Testis (tissue), 3 donors: ENCODE results near the gene WASF2. TPM values are rescaled to one million over a fixed set of nuclear protein-coding genes. Genes with fewer than 3 reads are reported as not detected.
"Not testable (repeated sequence)": the region's sequence is repeated elsewhere in the genome, so short reads cannot be mapped to it uniquely, and the experiment has no call there.

Experiments used
- DNase-seq: peaks from one replicate; pipeline ENCODE4 v3.0.0-alpha.2; 2019
- H3K27ac ChIP-seq, 2 donors: fragments of 200-600 bp; sonication (generic); one replicate each; pipeline ENCODE4 v1.5.1; 2019
- H3K27me3 ChIP-seq: fragments of 200-600 bp; sonication (generic); one replicate; pipeline ENCODE4 v1.5.1; 2019
- H3K36me3 ChIP-seq: fragments of 200-600 bp; sonication (generic); one replicate; pipeline ENCODE4 v1.5.1; 2017; ENCODE audit warnings: low read depth; ENCODE audit errors: missing control alignments
- H3K4me1 ChIP-seq: fragments of 200-600 bp; sonication (generic); one replicate; pipeline ENCODE4 v1.5.1; 2019
- H3K4me3 ChIP-seq, 2 donors: fragments of 200-600 bp; sonication (generic); one replicate each; pipeline ENCODE4 v1.5.1; 2017 to 2019
- H3K9me3 ChIP-seq: fragments of 200-600 bp; sonication (generic); one replicate; pipeline ENCODE4 v1.5.1; 2017
- POLR2A ChIP-seq: fragments of 450-650 bp; IDR thresholded peaks from one replicate; pipeline ENCODE4 v1.6.1; 2017; ENCODE audit warnings: antibody characterized with exemption, mild to moderate bottlenecking, moderate library complexity
- WGBS, 2 donors: methylation state at CpG; one replicate each; pipeline ENCODE4 v1.1.5; 2018; 5-methylcytosine and 5-hydroxymethylcytosine counted together
- intact Hi-C: fragments of 100-400 bp; cut with DNase I; formaldehyde crosslinking; loops from one replicate; pipeline ENCODE4 v1.15.1; 2023; ENCODE audit warnings: low total_unique reads
- polyA plus RNA-seq: library from polyadenylated mRNA; stranded (reverse); fragments of 350-450 nt; fragmentation: Illumina TruSeq; extraction: RNeasy Lipid Tissue Mini Kit (QIAGEN cat#74804); gene quantifications from one replicate; pipeline ENCODE4 v1.2.3, GENCODE V29; 2014; ENCODE audit warnings: low read depth, low replicate concordance; ENCODE audit not compliant: insufficient read depth
- total RNA-seq, 2 donors: library from RNA; depleted of rRNA; stranded (reverse); fragments of >200 nt; gene quantifications; one replicate each; pipeline ENCODE4 v1.2.3, GENCODE V29; 2016
- TF ChIP-seq, protein P1 (sequence below), 3 experiments: fragments of 450-650 bp in 2 of 3; fragments of 200-600 bp in 1 of 3; sonication (generic) in 1 of 3; IDR thresholded peaks; one replicate each; pipeline ENCODE4 v1.5.1; 2016 to 2019; ENCODE audit warnings: antibody characterized with exemption in 3 of 3, mild to moderate bottlenecking in 2 of 3, moderate library complexity in 1 of 3

WASF2 gene
- total and polyA plus RNA-seq, 3 donors from 2014 or later, result 57.8 to 128 (median 58.0) TPM

GRCh38 chr1:27481994-27482620 lies 7.9 kb downstream of the WASF2 start:
- intact Hi-C loops, result no loop called here

DNA sequence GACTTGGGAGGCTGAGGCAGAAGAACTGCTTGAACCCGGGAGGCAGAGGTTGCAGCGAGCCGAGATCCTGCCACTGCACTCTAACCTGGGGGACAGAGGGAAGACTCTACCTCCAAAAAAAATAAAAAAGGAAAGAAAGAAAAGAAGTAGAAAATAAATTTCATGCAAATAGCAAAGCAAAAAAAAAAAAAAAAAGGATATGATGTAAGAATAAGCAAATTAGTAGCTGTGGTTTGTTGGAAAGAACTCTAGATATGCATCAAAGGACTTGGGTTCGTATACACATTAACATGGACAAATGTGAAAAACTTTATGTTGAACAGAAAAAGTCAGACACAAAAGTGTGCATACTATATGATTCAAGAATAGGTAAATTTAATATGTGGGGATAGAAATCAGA lies 11.9 kb downstream of the WASF2 start:
- intact Hi-C loops, result no loop called here

More at GRCh38 chr1:27481994-27482620, 7.9 kb downstream of the WASF2 start:
- 82 to 83% methylated on average over 2 of the region's 2 CpGs for WGBS, 2 donors
- Histone ChIP-seq H3K9me3 (no peaks in the 10 kb centered on the region), H3K27ac (no peak overlapping the region), H3K4me1 (peaks cover 4% of the 10 kb centered on the region), H3K27me3 (no peaks in the 10 kb centered on the region), H3K36me3 (no peaks in the 10 kb centered on the region), H3K4me3 (no peak overlapping the region)
- TF ChIP-seq POLR2A, result no peak
- TF ChIP-seq, protein P1, sequence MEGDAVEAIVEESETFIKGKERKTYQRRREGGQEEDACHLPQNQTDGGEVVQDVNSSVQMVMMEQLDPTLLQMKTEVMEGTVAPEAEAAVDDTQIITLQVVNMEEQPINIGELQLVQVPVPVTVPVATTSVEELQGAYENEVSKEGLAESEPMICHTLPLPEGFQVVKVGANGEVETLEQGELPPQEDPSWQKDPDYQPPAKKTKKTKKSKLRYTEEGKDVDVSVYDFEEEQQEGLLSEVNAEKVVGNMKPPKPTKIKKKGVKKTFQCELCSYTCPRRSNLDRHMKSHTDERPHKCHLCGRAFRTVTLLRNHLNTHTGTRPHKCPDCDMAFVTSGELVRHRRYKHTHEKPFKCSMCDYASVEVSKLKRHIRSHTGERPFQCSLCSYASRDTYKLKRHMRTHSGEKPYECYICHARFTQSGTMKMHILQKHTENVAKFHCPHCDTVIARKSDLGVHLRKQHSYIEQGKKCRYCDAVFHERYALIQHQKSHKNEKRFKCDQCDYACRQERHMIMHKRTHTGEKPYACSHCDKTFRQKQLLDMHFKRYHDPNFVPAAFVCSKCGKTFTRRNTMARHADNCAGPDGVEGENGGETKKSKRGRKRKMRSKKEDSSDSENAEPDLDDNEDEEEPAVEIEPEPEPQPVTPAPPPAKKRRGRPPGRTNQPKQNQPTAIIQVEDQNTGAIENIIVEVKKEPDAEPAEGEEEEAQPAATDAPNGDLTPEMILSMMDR (IDR thresholded peaks at IDR 0.05), result no peak
- DNase-seq, result no peak

GRCh38 chr1:27476237-27476636 lies 13.7 kb downstream of the WASF2 start:
- Histone ChIP-seq H3K4me1 (peaks cover 17% of the 10 kb centered on the region), H3K4me3 (no peak overlapping the region), H3K27me3 (no peaks in the 10 kb centered on the region), H3K9me3 (no peaks in the 10 kb centered on the region), H3K27ac (no peak overlapping the region), H3K36me3 (no peaks in the 10 kb centered on the region)
- WGBS, 2 donors, result 82 to 89% methylated on average over 2 of the region's 2 CpGs
- TF ChIP-seq, protein P1 (IDR thresholded peaks at IDR 0.05), result no peak
- TF ChIP-seq POLR2A, result no peak
- peak; percentile 4 for DNase-seq
- intact Hi-C loops, result no loop called here

More for the DNA sequence above, 11.9 kb downstream of the WASF2 start:
- H3K27me3 ChIP-seq, result no peaks in the 10 kb centered on the region
- H3K9me3 ChIP-seq, result no peaks in the 10 kb centered on the region
- TF ChIP-seq, protein P1 (IDR thresholded peaks at IDR 0.05), result no peak
- TF ChIP-seq POLR2A, result no peak
- H3K4me1 ChIP-seq, result peaks cover 21% of the 10 kb centered on the region
- H3K4me3 ChIP-seq, result no peak overlapping the region
- DNase-seq, result no peak
- H3K36me3 ChIP-seq, result no peaks in the 10 kb centered on the region
- 93 to 95% methylated on average over 4 of the region's 4 CpGs for WGBS, 2 donors
- H3K27ac ChIP-seq, result no peak overlapping the region

DNA sequence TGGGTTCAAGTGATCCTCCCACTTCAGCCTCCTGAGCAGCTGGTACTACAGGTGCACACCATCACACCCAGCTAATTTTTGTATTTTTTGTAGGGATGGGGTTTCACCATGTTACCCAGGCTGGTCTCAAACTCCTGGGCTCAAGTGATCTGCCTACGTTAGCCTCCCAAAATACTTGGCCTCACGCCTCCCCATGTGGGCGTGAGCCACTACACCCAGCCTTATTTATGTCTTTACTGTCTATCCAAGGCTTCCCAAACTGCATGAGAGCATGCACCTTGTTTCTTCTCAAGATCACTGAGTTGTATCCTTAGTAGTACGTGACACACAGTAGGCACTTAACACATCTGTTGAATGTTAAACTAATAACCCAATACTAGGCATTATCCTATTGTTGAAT lies 14.2 kb downstream of the WASF2 start:
- Histone ChIP-seq H3K9me3 (no peaks in the 10 kb centered on the region), H3K36me3 (no peaks in the 10 kb centered on the region), H3K27me3 (no peaks in the 10 kb centered on the region), H3K4me1 (peaks cover 17% of the 10 kb centered on the region), H3K4me3 (no peak overlapping the region), H3K27ac (no peak overlapping the region)
- DNase-seq, result no peak
- TF ChIP-seq POLR2A, result no peak
- TF ChIP-seq, protein P1 (IDR thresholded peaks at IDR 0.05), result no peak
- 75 to 89% methylated on average over 4 of the region's 4 CpGs for WGBS, 2 donors
- intact Hi-C loops, result no loop called here

DNA sequence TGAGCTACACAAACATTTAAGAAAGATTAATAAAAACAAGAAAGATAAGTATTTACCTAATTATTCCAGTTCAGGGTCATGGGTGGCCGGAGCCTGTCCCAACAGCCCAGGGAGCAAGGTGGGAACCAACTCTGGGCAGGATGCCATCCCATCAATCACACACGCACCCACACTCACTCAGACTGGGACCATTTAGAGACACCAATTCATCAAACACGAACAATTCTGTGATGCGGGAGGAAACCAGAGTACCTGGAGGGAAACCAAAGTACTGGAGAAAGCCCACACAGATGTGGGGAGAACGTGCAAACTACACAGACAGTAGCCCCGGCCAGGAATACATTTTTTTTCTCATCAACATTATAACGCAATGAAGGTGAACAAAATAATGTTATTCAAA lies 16.2 kb downstream of the WASF2 start:
- TF ChIP-seq POLR2A, result no peak
- TF ChIP-seq, protein P1 (IDR thresholded peaks at IDR 0.05), result no peak
- H3K27me3 ChIP-seq, result no peaks in the 10 kb centered on the region
- H3K4me3 ChIP-seq, result no peak overlapping the region
- no peak overlapping the region for H3K27ac ChIP-seq
- no peaks in the 10 kb centered on the region for H3K9me3 ChIP-seq
- DNase-seq, result peak; percentile 22
- no peaks in the 10 kb centered on the region for H3K36me3 ChIP-seq
- 37 to 38% methylated on average over 7 of the region's 7 CpGs for WGBS, 2 donors
- intact Hi-C loops, result no loop called here
- peaks cover 17% of the 10 kb centered on the region for H3K4me1 ChIP-seq

- intact Hi-C loops, H3K27ac ChIP-seq, H3K27me3 ChIP-seq, H3K4me3 ChIP-seq, H3K36me3 ChIP-seq, H3K9me3 ChIP-seq: not testable (repeated sequence)
- 89 to 95% methylated on average over 7 of the region's 7 CpGs for WGBS, 2 donors
- DNase-seq, result peak; percentile 10
- peaks cover 17% of the 10 kb centered on the region for H3K4me1 ChIP-seq
Measured at GRCh38 chr1:27472098-27472497, 17.9 kb downstream of the WASF2 start.
